Vagina (tissue), 2 donors: ENCODE measurements around the gene ATF7.

ENCODE experiments used
- CTCF ChIP-seq, 3 experiments: fragments of 450-650 bp in 2 of 3; fragments of 200-600 bp in 1 of 3; sonication (generic) in 1 of 3; IDR thresholded peaks; one replicate each; pipeline ENCODE4 v1.5.1; 2017 to 2019; ENCODE audit warnings: antibody characterized with exemption in 3 of 3, mild to moderate bottlenecking in 2 of 3, moderate library complexity in 2 of 3
- POLR2A ChIP-seq, 2 donors: fragments of 450-650 bp; IDR thresholded peaks; one replicate each; pipeline ENCODE4 v1.6.1; 2017; ENCODE audit warnings: antibody characterized with exemption in 2 of 2, mild to moderate bottlenecking in 2 of 2, moderate library complexity in 2 of 2
- POLR2AphosphoS5 ChIP-seq, 2 donors: sonication (generic); formaldehyde crosslinking; IDR thresholded peaks; one replicate each; pipeline ENCODE4 v1.9.0; 2017; ENCODE audit warnings: antibody characterized with exemption in 2 of 2, mild to moderate bottlenecking in 2 of 2, low read depth in 1 of 2; ENCODE audit not compliant: insufficient read depth in 1 of 2

GRCh38 chr12:53543539-53543938 lies 82.6 kb downstream of the ATF7 start:
- peak in 1 of 2 donors; percentile 37 for TF ChIP-seq POLR2AphosphoS5 (IDR thresholded peaks at IDR 0.05; ENCODE audit: insufficient read depth in 1 of 2, low read depth in 1 of 2)
- peak; percentile 62 to 84 (median 72) for TF ChIP-seq CTCF (IDR thresholded peaks at IDR 0.05)
- no peak for TF ChIP-seq POLR2A (IDR thresholded peaks at IDR 0.05)
